ENCODE data around the gene NOPCHAP1. TPM values are rescaled to one million over a fixed set of nuclear protein-coding genes. Genes with fewer than 3 reads are reported as not detected.

NOPCHAP1 gene
- total RNA-seq, 1 experiment from 2014 or later, result 49.3 TPM

- no peak overlapping the region for H4K91ac ChIP-seq (ENCODE audit: insufficient read length, low read depth, low read length)
- H3K23me2 ChIP-seq (ENCODE audit: insufficient read length, low read depth, low read length, poor library complexity, severe bottlenecking), result no peaks in the 10 kb centered on the region
- H3K4ac ChIP-seq (ENCODE audit: low read depth, low read length), result no peak overlapping the region
- no peak overlapping the region for H3K9ac ChIP-seq (ENCODE audit: extremely low read depth, insufficient read length, low read length)
- H3K27ac Mint-ChIP-seq, result no peak overlapping the region
- H3K4me1 ChIP-seq (ENCODE audit: insufficient read depth, low read length), result no peaks in the 10 kb centered on the region
- no peak overlapping the region for H2BK12ac ChIP-seq (ENCODE audit: insufficient read length, low read depth, low read length)
- H3K79me1 ChIP-seq (ENCODE audit: insufficient read depth, low read depth, low read length, poor library complexity, severe bottlenecking), result no peaks in the 10 kb centered on the region
- no peaks in the 10 kb centered on the region for H3K9me3 ChIP-seq (ENCODE audit: control insufficient read depth, low read depth, low read length)
- H3K27ac ChIP-seq (ENCODE audit: insufficient read length, low read depth, low read length), result no peak overlapping the region
- no peak overlapping the region for H2AFZ ChIP-seq (ENCODE audit: low read length)
- no peaks in the 10 kb centered on the region for H3K27me3 Mint-ChIP-seq (ENCODE audit: low read depth)
- no peak overlapping the region for H2BK20ac ChIP-seq (ENCODE audit: low read depth, low read length, poor library complexity, severe bottlenecking)
- peaks cover 8 to 10% of the 10 kb centered on the region in 2 experiments; a peak in 4 of 5 replicates for H3K9me3 Mint-ChIP-seq
- no peaks in the 10 kb centered on the region for H3K79me2 ChIP-seq (ENCODE audit: insufficient read depth, low read length)
- TF ChIP-seq CTCF (conservative IDR thresholded peaks at IDR 0.05), result no peak
- no peak overlapping the region for H2BK5ac ChIP-seq (ENCODE audit: insufficient read length, low read length)
- H3K14ac ChIP-seq (ENCODE audit: insufficient read depth, low read length), result no peak overlapping the region
- H3T11ph ChIP-seq (ENCODE audit: low read length), result no peak overlapping the region
- no peak overlapping the region for H3K4me3 Mint-ChIP-seq
- no peak for DNase-seq
- H3K56ac ChIP-seq (ENCODE audit: insufficient read length, low read depth, low read length), result no peak overlapping the region
- H3K36me3 Mint-ChIP-seq (ENCODE audit: insufficient read depth in 1 of 3, low read depth in 3 of 3), result peaks cover 34 to 38% (median 35%) of the 10 kb centered on the region in 3 experiments
- H3K23ac ChIP-seq (ENCODE audit: insufficient read length, low read depth, low read length), result no peak overlapping the region
- no CpG with 5 or more reads among the region's 4 CpGs for WGBS (ENCODE audit: extremely low coverage, insufficient read length, low lambda C conversion rate)
- no peak overlapping the region for H3K4me2 ChIP-seq (ENCODE audit: insufficient read depth, insufficient read length, low read length)
- H2BK120ac ChIP-seq (ENCODE audit: low read depth, low read length, poor library complexity, severe bottlenecking), result no peak overlapping the region
- no peaks in the 10 kb centered on the region for H3K27me3 ChIP-seq (ENCODE audit: insufficient read depth, low read length)
- H3K18ac ChIP-seq (ENCODE audit: insufficient read length, low read depth, low read length), result no peak overlapping the region
- peaks cover 9 to 13% of the 10 kb centered on the region in 2 experiments for H3K4me1 Mint-ChIP-seq
- no peaks in the 10 kb centered on the region for H4K20me1 ChIP-seq (ENCODE audit: control insufficient read depth, insufficient read depth, insufficient read length)
- no peak overlapping the region for H2BK15ac ChIP-seq (ENCODE audit: low read depth, low read length)
- no peak overlapping the region for H2AK5ac ChIP-seq (ENCODE audit: insufficient read length, low read length)
- no peak overlapping the region for H4K8ac ChIP-seq (replicated peaks; ENCODE audit: insufficient read length, low read depth, low read length)
- no peak overlapping the region for H4K5ac ChIP-seq (ENCODE audit: insufficient read length, low read depth, low read length)
Observed at GRCh38 chr12:105015543-105015942, 29.4 kb downstream of the NOPCHAP1 start.

All from H9 (cell line).